HG03571 (cell line): ENCODE data around the gene RRBP1.
"Not testable (repeated sequence)": the region's sequence is repeated elsewhere in the genome, so short reads cannot be mapped to it uniquely, and the experiment has no call there.

Experiments used
- ATAC-seq: cut with Tn5 transposase; IDR thresholded peaks from one replicate; pipeline ENCODE4 v1.9.1; 2021; ENCODE audit not compliant: unreplicated experiment

Gene RRBP1

GRCh38 chr20:17710379-17711266, 28.6 kb upstream of the RRBP1 start:
- ATAC-seq: no peak

GRCh38 chr20:17709361-17710293, 27.6 kb upstream of the RRBP1 start:
- ATAC-seq: no peak

GRCh38 chr20:17708675-17709360, 26.8 kb upstream of the RRBP1 start:
- no peak for ATAC-seq

- ATAC-seq: not testable (repeated sequence)
Measured at GRCh38 chr20:17707951-17708350, 25.9 kb upstream of the RRBP1 start.

- no peak for ATAC-seq
Measured at GRCh38 chr20:17706632-17707031, 24.6 kb upstream of the RRBP1 start.

GRCh38 chr20:17705916-17706315, 23.9 kb upstream of the RRBP1 start:
- ATAC-seq: no peak

GRCh38 chr20:17704589-17705317, 22.7 kb upstream of the RRBP1 start:
- ATAC-seq: no peak

- ATAC-seq: no peak
Measured at GRCh38 chr20:17701826-17702225, 19.8 kb upstream of the RRBP1 start.

GRCh38 chr20:17700637-17701036, 18.6 kb upstream of the RRBP1 start:
- no peak for ATAC-seq

- ATAC-seq: no peak
Measured at GRCh38 chr20:17699931-17700351, 17.9 kb upstream of the RRBP1 start, which contains the start of gene BANF2. BANF2 (plus strand) TSS chr20:17699966; CDS start chr20:17725026, 25,060 bp downstream.

- no peak for ATAC-seq
Measured at GRCh38 chr20:17698384-17698783, 16.3 kb upstream of the RRBP1 start.

GRCh38 chr20:17697171-17697570, 15.1 kb upstream of the RRBP1 start:
- ATAC-seq: no peak

- no peak for ATAC-seq
Measured at GRCh38 chr20:17696287-17696686, 14.2 kb upstream of the RRBP1 start.

- no peak for ATAC-seq
Measured at GRCh38 chr20:17694767-17695166, 12.7 kb upstream of the RRBP1 start.

GRCh38 chr20:17693444-17694001, 11.5 kb upstream of the RRBP1 start:
- ATAC-seq: no peak

GRCh38 chr20:17691758-17692157, 9.7 kb upstream of the RRBP1 start:
- no peak for ATAC-seq

- no peak for ATAC-seq
Measured at GRCh38 chr20:17690144-17690543, 8.1 kb upstream of the RRBP1 start.

GRCh38 chr20:17688965-17689364, 6.9 kb upstream of the RRBP1 start:
- ATAC-seq: no peak

GRCh38 chr20:17687800-17688199, 5.8 kb upstream of the RRBP1 start:
- no peak for ATAC-seq

- no peak for ATAC-seq
Measured at GRCh38 chr20:17685168-17685567, 3.1 kb upstream of the RRBP1 start.
